ENCODE measurements around the gene PSORS1C2.
A peak's percentile ranks its signal among the peaks of the same experiment; 100 is the strongest.
"Not testable (repeated sequence)": the region's sequence is repeated elsewhere in the genome, so short reads cannot be mapped to it uniquely, and the experiment has no call there.

Gene PSORS1C2

GRCh38 chr6:31168606-31169005 is 29.7 kb upstream of the PSORS1C2 start:
- Histone ChIP-seq H3K9me3 (ENCODE audit: control insufficient read depth, insufficient read depth, low read length) (no peaks in the 10 kb centered on the region), H3K4me3 (ENCODE audit: low read length) (peak overlapping the region; percentile 94; the same call in 1 of the 2 replicates), H3K36me3 (ENCODE audit: control insufficient read depth, insufficient read depth, low read length) (peaks cover 11% of the 10 kb centered on the region; the same call in 1 of the 2 replicates), H3K4me1 (ENCODE audit: control insufficient read depth, insufficient read depth, low read length) (peaks cover 6% of the 10 kb centered on the region), H3K27ac (ENCODE audit: low read length) (no peak overlapping the region), H3K27me3 (ENCODE audit: control insufficient read depth, insufficient read depth, low read length) (no peaks in the 10 kb centered on the region)
- no CpG with 5 or more reads among the region's 3 CpGs for WGBS (ENCODE audit: insufficient coverage, insufficient read length)
- no peak for DNase-seq (ENCODE audit: low read depth, low spot score)

GRCh38 chr6:31165986-31166385 is 27.1 kb upstream of the PSORS1C2 start:
- Histone ChIP-seq H3K4me1 (ENCODE audit: control insufficient read depth, insufficient read depth, low read length) (peaks cover 2% of the 10 kb centered on the region; the same call in 1 of the 2 replicates), H3K9me3 (ENCODE audit: control insufficient read depth, insufficient read depth, low read length) (no peaks in the 10 kb centered on the region), H3K4me3 (ENCODE audit: low read length) (no peak overlapping the region), H3K27ac (ENCODE audit: low read length) (no peak overlapping the region), H3K36me3 (ENCODE audit: control insufficient read depth, insufficient read depth, low read length) (peaks cover 15% of the 10 kb centered on the region; the same call in 1 of the 2 replicates), H3K27me3 (ENCODE audit: control insufficient read depth, insufficient read depth, low read length) (no peaks in the 10 kb centered on the region)
- WGBS (ENCODE audit: insufficient coverage, insufficient read length) = no CpG with 5 or more reads among the region's 5 CpGs
- DNase-seq (ENCODE audit: low read depth, low spot score) = no peak

- peaks cover 15% of the 10 kb centered on the region; the same call in 1 of the 2 replicates for H3K36me3 ChIP-seq (ENCODE audit: control insufficient read depth, insufficient read depth, low read length)
- WGBS (ENCODE audit: insufficient coverage, insufficient read length) = no CpG with 5 or more reads among the region's 17 CpGs
- H3K4me3 ChIP-seq (ENCODE audit: low read length) = not testable (repeated sequence)
Observed at GRCh38 chr6:31165064-31165832, 26.4 kb upstream of the PSORS1C2 start.

GRCh38 chr6:31164475-31165063 is 25.7 kb upstream of the PSORS1C2 start:
- DNase-seq (ENCODE audit: low read depth, low spot score); H3K4me1 ChIP-seq (ENCODE audit: control insufficient read depth, insufficient read depth, low read length); H3K27me3 ChIP-seq (ENCODE audit: control insufficient read depth, insufficient read depth, low read length); H3K4me3 ChIP-seq (ENCODE audit: low read length); H3K9me3 ChIP-seq (ENCODE audit: control insufficient read depth, insufficient read depth, low read length); H3K27ac ChIP-seq (ENCODE audit: low read length): not testable (repeated sequence)
- H3K36me3 ChIP-seq (ENCODE audit: control insufficient read depth, insufficient read depth, low read length) = peaks cover 15% of the 10 kb centered on the region; the same call in 1 of the 2 replicates
- WGBS (ENCODE audit: insufficient coverage, insufficient read length) = no CpG with 5 or more reads among the region's 9 CpGs

More at GRCh38 chr6:31165064-31165832, 26.4 kb upstream of the PSORS1C2 start:
- H3K4me1 ChIP-seq (ENCODE audit: control insufficient read depth, insufficient read depth, low read length); H3K9me3 ChIP-seq (ENCODE audit: control insufficient read depth, insufficient read depth, low read length); H3K27me3 ChIP-seq (ENCODE audit: control insufficient read depth, insufficient read depth, low read length); H3K27ac ChIP-seq (ENCODE audit: low read length); DNase-seq (ENCODE audit: low read depth, low spot score): not testable (repeated sequence)

GRCh38 chr6:31163922-31164321 is 25.1 kb upstream of the PSORS1C2 start:
- Histone ChIP-seq H3K4me1 (ENCODE audit: control insufficient read depth, insufficient read depth, low read length) (0 out of 2 replicates have a peak, but pooled peaks cover 4% of the 10 kb centered on the region), H3K27me3 (ENCODE audit: control insufficient read depth, insufficient read depth, low read length) (no peaks in the 10 kb centered on the region), H3K36me3 (ENCODE audit: control insufficient read depth, insufficient read depth, low read length) (peaks cover 15% of the 10 kb centered on the region; the same call in 1 of the 2 replicates), H3K27ac (ENCODE audit: low read length) (no peak overlapping the region), H3K4me3 (ENCODE audit: low read length) (no peak overlapping the region), H3K9me3 (ENCODE audit: control insufficient read depth, insufficient read depth, low read length) (no peaks in the 10 kb centered on the region)
- no peak for DNase-seq (ENCODE audit: low read depth, low spot score)

- H3K27me3 ChIP-seq (ENCODE audit: control insufficient read depth, insufficient read depth, low read length) = no peaks in the 10 kb centered on the region
- no peak overlapping the region for H3K27ac ChIP-seq (ENCODE audit: low read length)
- no peak for DNase-seq (ENCODE audit: low read depth, low spot score)
- H3K9me3 ChIP-seq (ENCODE audit: control insufficient read depth, insufficient read depth, low read length) = no peaks in the 10 kb centered on the region
- H3K4me1 ChIP-seq (ENCODE audit: control insufficient read depth, insufficient read depth, low read length) = 0 out of 2 replicates have a peak, but pooled peaks cover 4% of the 10 kb centered on the region
- no CpG with 5 or more reads among the region's 13 CpGs for WGBS (ENCODE audit: insufficient coverage, insufficient read length)
- H3K36me3 ChIP-seq (ENCODE audit: control insufficient read depth, insufficient read depth, low read length) = peaks cover 15% of the 10 kb centered on the region; the same call in 1 of the 2 replicates
- H3K4me3 ChIP-seq (ENCODE audit: low read length) = no peak overlapping the region
Observed at GRCh38 chr6:31162463-31163165, 23.7 kb upstream of the PSORS1C2 start.

- H3K4me1 ChIP-seq (ENCODE audit: control insufficient read depth, insufficient read depth, low read length) = peaks cover 4% of the 10 kb centered on the region; the same call in 1 of the 2 replicates
- WGBS (ENCODE audit: insufficient coverage, insufficient read length) = no CpG with 5 or more reads among the region's 19 CpGs
- H3K4me3 ChIP-seq (ENCODE audit: low read length) = no peak overlapping the region
Observed at GRCh38 chr6:31161216-31162126, 22.6 kb upstream of the PSORS1C2 start.

GRCh38 chr6:31158863-31159855 is 20.3 kb upstream of the PSORS1C2 start:
- DNase-seq (ENCODE audit: low read depth, low spot score) = no peak
- no peaks in the 10 kb centered on the region for H3K27me3 ChIP-seq (ENCODE audit: control insufficient read depth, insufficient read depth, low read length)
- no peak overlapping the region for H3K27ac ChIP-seq (ENCODE audit: low read length)
- WGBS (ENCODE audit: insufficient coverage, insufficient read length) = no CpG with 5 or more reads among the region's 35 CpGs
- no peaks in the 10 kb centered on the region for H3K9me3 ChIP-seq (ENCODE audit: control insufficient read depth, insufficient read depth, low read length)
- H3K4me1 ChIP-seq (ENCODE audit: control insufficient read depth, insufficient read depth, low read length) = peaks cover 4% of the 10 kb centered on the region; the same call in 1 of the 2 replicates
- peaks cover 15% of the 10 kb centered on the region; the same call in 1 of the 2 replicates for H3K36me3 ChIP-seq (ENCODE audit: control insufficient read depth, insufficient read depth, low read length)
- H3K4me3 ChIP-seq (ENCODE audit: low read length) = peak overlapping the region; percentile 69; the same call in 1 of the 2 replicates

More at GRCh38 chr6:31161216-31162126, 22.6 kb upstream of the PSORS1C2 start:
- H3K9me3 ChIP-seq (ENCODE audit: control insufficient read depth, insufficient read depth, low read length) = no peaks in the 10 kb centered on the region
- DNase-seq (ENCODE audit: low read depth, low spot score) = no peak
- H3K27me3 ChIP-seq (ENCODE audit: control insufficient read depth, insufficient read depth, low read length) = no peaks in the 10 kb centered on the region
- no peak overlapping the region for H3K27ac ChIP-seq (ENCODE audit: low read length)
- peaks cover 15% of the 10 kb centered on the region; the same call in 1 of the 2 replicates for H3K36me3 ChIP-seq (ENCODE audit: control insufficient read depth, insufficient read depth, low read length)

Data from iPS DF 6.9 (cell line).